Measurements from ENCODE around the gene SHC2.

DNA sequence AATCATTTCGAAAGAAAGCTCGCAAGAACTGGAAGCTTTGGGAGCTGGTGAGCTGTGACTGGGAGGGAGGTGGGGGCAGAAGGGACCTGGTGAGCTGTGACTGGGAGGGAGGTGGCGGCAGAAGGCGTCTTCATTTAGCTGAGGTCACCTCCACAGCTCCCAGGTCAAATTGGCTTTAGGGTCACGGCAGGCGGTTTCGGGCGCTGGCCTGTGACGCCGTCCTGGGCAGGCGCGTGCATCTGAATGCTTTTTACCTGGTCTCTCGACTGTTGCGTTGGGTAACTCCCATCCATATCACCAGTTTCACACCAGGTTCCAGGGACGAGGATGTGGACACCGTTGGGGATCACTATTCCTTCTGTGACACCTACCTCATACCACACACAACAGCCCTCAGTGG, 81.0 kb downstream of the SHC2 start:
- TF ChIP-seq ARNTL (CRISPR knock-in tag; IDR thresholded peaks at IDR 0.05; ENCODE audit: borderline replicate concordance, low read depth) (no peak), ZFP3 (CRISPR knock-in tag; IDR thresholded peaks at IDR 0.05) (no peak), RARB (CRISPR knock-in tag; IDR thresholded peaks at IDR 0.05) (no peak), TCF4 (CRISPR knock-in tag; IDR thresholded peaks at IDR 0.05; ENCODE audit: borderline replicate concordance) (no peak), ZNF70 (CRISPR knock-in tag; IDR thresholded peaks at IDR 0.05) (no peak), GLIS3 (CRISPR knock-in tag; IDR thresholded peaks at IDR 0.05) (no peak), ZC3H10 (CRISPR knock-in tag; IDR thresholded peaks at IDR 0.05) (no peak), TSHZ2 (CRISPR knock-in tag; IDR thresholded peaks at IDR 0.05) (no peak), PPARA (CRISPR knock-in tag; IDR thresholded peaks at IDR 0.05; ENCODE audit: borderline replicate concordance) (no peak), PATZ1 (CRISPR knock-in tag; IDR thresholded peaks at IDR 0.05; ENCODE audit: borderline replicate concordance) (no peak), OSR1 (CRISPR knock-in tag; IDR thresholded peaks at IDR 0.05) (no peak), TOX (CRISPR knock-in tag; IDR thresholded peaks at IDR 0.05; ENCODE audit: borderline replicate concordance) (no peak)

All from SK-N-SH treated with all-trans-retinoic acid at 6 μM for 48 hours (cell line).